GM23338 (cell line): ENCODE measurements around the gene BHLHA15.

Source experiments
- CREB1 ChIP-seq: fragments of 250-450 bp; sonication (Bioruptor Pico); IDR thresholded peaks from 2 replicates; pipeline ENCODE4 v1.5.0; 2020; ENCODE audit warnings: low read depth, mild to moderate bottlenecking, moderate library complexity
- CTCF ChIP-seq, 2 experiments: fragments of 200-600 bp in 1 of 2; sonication (generic) in 1 of 2; conservative IDR thresholded peaks; 2 replicates each; pipeline versions ENCODE4 v1.5.1 to v1.6.1; 2016 to 2017; ENCODE audit warnings: antibody characterized with exemption in 2 of 2, low read depth in 2 of 2, mild to moderate bottlenecking in 2 of 2, moderate library complexity in 1 of 2
- EZH2 ChIP-seq: fragments of 200-600 bp; sonication (generic); IDR thresholded peaks from one replicate; pipeline ENCODE4 v1.8.0; 2017; ENCODE audit warnings: antibody characterized with exemption, mild to moderate bottlenecking, low read depth; ENCODE audit not compliant: unreplicated experiment
- POLR2AphosphoS5 ChIP-seq: IDR thresholded peaks from 2 replicates; pipeline ENCODE4 v1.6.1; 2016; ENCODE audit warnings: antibody characterized with exemption, low read depth

DNA sequence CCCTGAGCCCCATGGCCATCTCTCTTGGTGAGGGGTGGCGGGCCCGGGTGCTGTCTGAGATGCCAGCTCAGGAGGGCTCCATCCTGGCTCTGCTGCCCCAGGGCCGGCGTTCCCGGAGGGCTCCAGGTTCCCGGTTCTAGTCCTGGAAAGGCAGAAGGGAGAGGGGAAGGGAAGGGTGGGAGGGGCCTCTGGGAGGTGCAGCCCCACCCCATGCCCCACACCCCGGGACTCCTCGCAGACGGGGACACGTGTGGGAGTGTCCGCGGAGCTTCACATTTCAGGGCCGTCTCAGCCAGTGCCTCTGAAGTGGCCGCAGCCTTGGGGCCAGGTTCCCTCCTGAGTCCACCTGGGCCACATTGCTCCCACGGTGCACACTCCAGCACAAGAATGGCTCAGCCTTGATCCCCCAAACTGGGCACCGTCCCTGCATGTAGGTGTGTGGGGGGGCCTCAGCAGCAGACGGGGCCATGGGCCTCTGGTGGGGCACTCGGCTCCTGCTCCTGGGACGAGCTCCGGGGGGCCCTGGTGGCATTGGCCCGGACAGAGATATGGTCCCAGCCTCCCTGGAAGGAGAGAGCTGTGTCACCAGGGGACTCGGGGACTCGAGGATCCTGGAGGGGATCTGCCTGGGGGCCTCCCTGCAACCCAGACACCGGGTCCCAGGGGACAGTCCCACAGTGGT is 5.8 kb downstream of the BHLHA15 start:
- TF ChIP-seq CTCF (conservative IDR thresholded peaks at IDR 0.05; ENCODE audit: low read depth in 2 of 2) (no peak), POLR2AphosphoS5 (no peak), EZH2 (no peak), CREB1 (CRISPR knock-in tag) (no peak)
